ENCODE results near the gene RBMS2. TPM values are rescaled to one million over a fixed set of nuclear protein-coding genes. Genes with fewer than 3 reads are reported as not detected.

The RBMS2 gene
- total RNA-seq, 1 experiment from 2014 or later, result 62.7 TPM

GRCh38 chr12:56520048-56520447 is 1.6 kb upstream of the RBMS2 start:
- POLR2A ChIA-PET, result interaction anchor here (0.7 to 5.7 kb wide), 6 partner anchors 11 to 197 kb away, joined by 3 to 83 read pairs (median 24); partner anchors contain the start of gene BAZ2A
- intact Hi-C loops (cut with micrococcal nuclease), result no loop called here
- no peak overlapping the region for H3K4me3 Mint-ChIP-seq (ENCODE audit: unreplicated experiment)
- H3K36me3 Mint-ChIP-seq (ENCODE audit: insufficient read depth, unreplicated experiment), result no peaks in the 10 kb centered on the region
- peaks cover 29% of the 10 kb centered on the region for H3K4me1 Mint-ChIP-seq (ENCODE audit: insufficient read depth, unreplicated experiment)
- no peaks in the 10 kb centered on the region for H3K9me3 Mint-ChIP-seq (ENCODE audit: unreplicated experiment)
- H3K27ac Mint-ChIP-seq (ENCODE audit: low read depth, unreplicated experiment), result peak overlapping the region; percentile 91
- no TSS peak for BruUV-seq (replicated peaks)
- no peak for TF ChIP-seq CTCF (IDR thresholded peaks at IDR 0.05; ENCODE audit: unreplicated experiment)
- DNase-seq (ENCODE audit: unreplicated experiment), result no peak
- no peaks in the 10 kb centered on the region for H3K27me3 Mint-ChIP-seq (ENCODE audit: insufficient read depth, unreplicated experiment)
- CTCF ChIA-PET, result interaction anchor here (0.6 to 2.6 kb wide), 4 partner anchors 24 to 1373 kb away, joined by 3 to 27 read pairs (median 3); no protein-coding TSS in a partner anchor

GRCh38 chr12:56520506-56520905 is 1.1 kb upstream of the RBMS2 start:
- Mint-ChIP-seq H3K27ac (ENCODE audit: low read depth, unreplicated experiment) (peak overlapping the region; percentile 91), H3K9me3 (ENCODE audit: unreplicated experiment) (no peaks in the 10 kb centered on the region), H3K36me3 (ENCODE audit: insufficient read depth, unreplicated experiment) (no peaks in the 10 kb centered on the region), H3K4me1 (ENCODE audit: insufficient read depth, unreplicated experiment) (peaks cover 29% of the 10 kb centered on the region), H3K27me3 (ENCODE audit: insufficient read depth, unreplicated experiment) (no peaks in the 10 kb centered on the region), H3K4me3 (ENCODE audit: unreplicated experiment) (no peak overlapping the region)
- BruUV-seq (replicated peaks), result no TSS peak
- DNase-seq (ENCODE audit: unreplicated experiment), result no peak
- POLR2A ChIA-PET, result interaction anchor here (0.7 to 5.7 kb wide), 12 partner anchors 9 to 196 kb away, joined by 3 to 83 read pairs (median 8); partner anchors contain the start of genes BAZ2A and PAN2
- TF ChIP-seq CTCF (IDR thresholded peaks at IDR 0.05; ENCODE audit: unreplicated experiment), result no peak
- intact Hi-C loops (cut with micrococcal nuclease), result no loop called here
- CTCF ChIA-PET, result interaction anchor here (0.7 to 2.6 kb wide), 3 partner anchors 12 to 116 kb away, joined by 4 to 27 read pairs (median 9); no protein-coding TSS in a partner anchor

- no peaks in the 10 kb centered on the region for H3K27me3 Mint-ChIP-seq (ENCODE audit: insufficient read depth, unreplicated experiment)
- H3K4me1 Mint-ChIP-seq (ENCODE audit: insufficient read depth, unreplicated experiment), result peaks cover 29% of the 10 kb centered on the region
- no peak for TF ChIP-seq CTCF (IDR thresholded peaks at IDR 0.05; ENCODE audit: unreplicated experiment)
- intact Hi-C loops (cut with micrococcal nuclease), result no loop called here
- H3K36me3 Mint-ChIP-seq (ENCODE audit: insufficient read depth, unreplicated experiment), result no peaks in the 10 kb centered on the region
- no peak for DNase-seq (ENCODE audit: unreplicated experiment)
- BruUV-seq (replicated peaks), result no TSS peak
- H3K4me3 Mint-ChIP-seq (ENCODE audit: unreplicated experiment), result peak overlapping the region; percentile 74
- ChIA-PET CTCF (interaction anchor here (0.6 to 2.6 kb wide), 12 partner anchors 11 to 115 kb away, joined by 3 to 27 read pairs (median 4); no protein-coding TSS in a partner anchor), POLR2A (interaction anchor here (0.6 to 5.7 kb wide), 26 partner anchors 8 to 403 kb away, joined by 3 to 83 read pairs (median 5); partner anchors contain the start of genes ATP5F1B, BAZ2A, PAN2 and STAT2)
- H3K9me3 Mint-ChIP-seq (ENCODE audit: unreplicated experiment), result no peaks in the 10 kb centered on the region
- peak overlapping the region; percentile 91 for H3K27ac Mint-ChIP-seq (ENCODE audit: low read depth, unreplicated experiment)
These were observed 421 bp upstream of the RBMS2 start for GRCh38 chr12:56521209-56521589.

GRCh38 chr12:56522411-56523193 is 982 bp downstream of the RBMS2 start:
- H3K36me3 Mint-ChIP-seq (ENCODE audit: insufficient read depth, unreplicated experiment), result no peaks in the 10 kb centered on the region
- H3K27ac Mint-ChIP-seq (ENCODE audit: low read depth, unreplicated experiment), result peak overlapping the region; percentile 91
- TSS peak; percentile 61 for BruUV-seq (replicated peaks)
- H3K9me3 Mint-ChIP-seq (ENCODE audit: unreplicated experiment), result no peaks in the 10 kb centered on the region
- H3K4me3 Mint-ChIP-seq (ENCODE audit: unreplicated experiment), result peak overlapping the region; percentile 74
- H3K4me1 Mint-ChIP-seq (ENCODE audit: insufficient read depth, unreplicated experiment), result peaks cover 39% of the 10 kb centered on the region
- intact Hi-C loops (cut with micrococcal nuclease), result no loop called here
- H3K27me3 Mint-ChIP-seq (ENCODE audit: insufficient read depth, unreplicated experiment), result no peaks in the 10 kb centered on the region
- ChIA-PET POLR2A (interaction anchor here (0.5 to 5.7 kb wide), 26 partner anchors 9 to 565 kb away, joined by 3 to 83 read pairs (median 4); partner anchors contain the start of genes ATP5F1B, BAZ2A, GLS2 and STAT2), CTCF (interaction anchor here (0.6 to 2.6 kb wide), 11 partner anchors 9 to 1067 kb away, joined by 3 to 14 read pairs (median 4); no protein-coding TSS in a partner anchor)
- no peak for TF ChIP-seq CTCF (IDR thresholded peaks at IDR 0.05; ENCODE audit: unreplicated experiment)
- peak; percentile 48 for DNase-seq (ENCODE audit: unreplicated experiment)

Measured in MCF 10A (cell line).